HL-60 (cell line): ENCODE measurements around the gene DDO.

Experiments used
- CTCF ChIP-seq: IDR thresholded peaks from one replicate; pipeline ENCODE4 v1.5.1; 2011; ENCODE audit warnings: low read length, control low read depth, inconsistent platforms; ENCODE audit not compliant: insufficient read depth
- POLR2AphosphoS5 ChIP-seq: IDR thresholded peaks from 2 replicates; pipeline ENCODE4 v1.6.1; 2012; ENCODE audit warnings: low read depth

GRCh38 chr6:110364364-110365105 lies 50.8 kb downstream of the DDO start:
- TF ChIP-seq CTCF (no peak), POLR2AphosphoS5 (no peak)
